GM03348 (cell line): ENCODE measurements around the gene CTNNA3.
"Not testable (repeated sequence)": the region's sequence is repeated elsewhere in the genome, so short reads cannot be mapped to it uniquely, and the experiment has no call there.

Experiments
- DNase-seq: peaks from one replicate; pipeline ENCODE4 v3.0.0; 2012; ENCODE audit warnings: low spot score

The CTNNA3 gene

DNA sequence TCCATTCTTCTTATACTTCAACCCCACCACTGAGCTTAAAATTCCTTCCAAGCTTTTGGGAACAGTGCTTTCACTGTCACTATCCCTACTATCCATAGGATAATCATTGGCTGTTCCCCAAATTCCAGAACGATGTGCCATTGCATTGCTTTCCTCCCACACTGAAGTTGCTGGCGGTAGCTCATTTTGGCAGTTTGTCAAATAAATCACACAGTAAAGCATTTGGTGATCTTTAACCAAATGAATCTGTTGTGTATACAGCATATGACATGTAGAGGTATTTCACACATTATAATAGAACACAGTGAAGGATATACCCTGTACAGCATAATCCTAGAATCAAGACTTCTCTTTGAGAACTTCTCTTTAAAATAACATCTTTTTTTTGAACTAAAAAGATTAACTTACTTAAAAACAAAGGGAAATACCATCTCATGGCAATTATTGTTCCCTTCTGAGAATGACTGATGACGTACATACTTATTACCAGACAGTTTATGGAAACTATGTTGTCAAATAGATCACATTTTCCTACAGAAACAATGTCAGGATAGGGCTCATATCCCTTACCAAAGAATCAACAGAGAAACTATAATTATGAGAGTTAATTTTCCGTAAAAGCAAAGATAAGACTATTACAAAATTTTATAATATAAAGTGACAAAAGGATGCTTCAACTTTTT is 93.6 kb downstream of the CTNNA3 start:
- peak; percentile 20 for DNase-seq

DNA sequence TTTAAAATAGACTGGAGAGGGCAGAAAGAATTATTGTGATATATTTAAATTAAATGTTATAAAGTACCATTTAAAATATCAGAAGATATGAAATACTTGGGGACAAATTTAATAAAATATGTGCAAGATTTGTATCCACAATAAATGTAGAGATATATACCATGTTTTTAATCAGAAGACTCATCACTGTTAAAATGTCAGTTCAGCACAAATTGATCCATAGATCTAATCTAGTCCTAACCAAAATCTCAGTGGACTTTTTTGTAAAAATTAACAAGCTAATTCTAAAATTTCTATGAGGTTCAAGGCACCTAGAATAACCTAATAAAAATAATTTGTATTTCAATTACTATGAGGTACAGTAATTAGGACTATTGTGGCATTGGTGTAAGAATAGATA is 96.4 kb downstream of the CTNNA3 start:
- DNase-seq = no peak

DNA sequence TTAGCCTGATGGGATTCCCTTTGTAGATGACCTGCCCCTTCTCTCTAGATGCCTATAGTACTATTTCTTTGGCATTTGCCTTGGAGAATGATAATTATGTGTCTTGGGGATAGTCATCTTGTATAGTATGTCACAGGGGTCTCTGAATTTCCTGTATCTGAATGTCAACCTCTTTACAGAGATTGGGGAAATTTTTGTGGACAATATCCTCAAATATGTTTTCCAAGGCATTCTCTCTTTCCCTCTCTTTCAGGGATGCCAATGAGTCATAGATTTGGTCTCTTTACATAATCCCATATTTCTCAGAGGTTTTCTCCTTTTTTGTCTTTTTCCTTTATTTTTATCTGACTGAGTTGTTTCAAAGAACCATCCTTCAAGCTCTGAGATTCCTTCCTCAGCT is 99.4 kb downstream of the CTNNA3 start:
- DNase-seq = no peak

DNA sequence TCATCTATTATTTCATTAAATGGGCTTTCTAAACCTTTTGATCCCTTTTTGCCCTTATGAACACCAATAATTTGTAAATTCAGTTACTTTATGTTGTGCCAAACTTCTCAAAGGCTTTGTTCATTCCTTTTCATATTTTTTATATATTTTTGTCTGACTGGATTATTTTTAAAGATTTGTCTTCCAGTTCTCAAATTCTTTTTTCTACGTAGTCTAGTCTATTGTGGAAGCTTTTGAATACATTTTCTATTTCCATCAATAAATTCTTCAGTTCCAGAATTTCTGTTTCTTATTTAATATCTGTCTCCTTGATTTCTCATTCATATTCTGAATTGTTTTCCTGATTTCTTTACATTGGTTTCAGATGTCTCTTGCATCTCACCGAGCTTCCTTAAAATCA is 108.2 kb downstream of the CTNNA3 start:
- DNase-seq = no peak

DNA sequence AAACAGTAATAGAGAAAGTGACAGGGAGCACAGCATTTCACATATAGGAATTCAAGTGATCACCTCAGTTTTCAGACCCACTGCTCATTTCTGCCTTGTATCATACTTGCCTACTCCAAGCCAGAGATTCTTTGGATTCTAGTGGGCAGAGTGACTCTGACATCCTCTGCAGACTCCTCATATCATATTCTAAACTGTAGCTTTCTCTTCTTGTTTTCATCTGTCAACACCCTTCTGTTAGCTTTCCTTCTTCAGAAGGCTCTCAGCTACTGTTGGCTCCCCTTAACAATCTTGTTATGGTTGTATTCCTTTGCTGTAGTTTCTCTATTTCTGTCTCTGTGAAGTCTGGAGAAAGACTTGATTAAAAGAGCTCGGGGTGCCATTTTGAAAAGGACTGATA is 120.5 kb downstream of the CTNNA3 start:
- no peak for DNase-seq

DNA sequence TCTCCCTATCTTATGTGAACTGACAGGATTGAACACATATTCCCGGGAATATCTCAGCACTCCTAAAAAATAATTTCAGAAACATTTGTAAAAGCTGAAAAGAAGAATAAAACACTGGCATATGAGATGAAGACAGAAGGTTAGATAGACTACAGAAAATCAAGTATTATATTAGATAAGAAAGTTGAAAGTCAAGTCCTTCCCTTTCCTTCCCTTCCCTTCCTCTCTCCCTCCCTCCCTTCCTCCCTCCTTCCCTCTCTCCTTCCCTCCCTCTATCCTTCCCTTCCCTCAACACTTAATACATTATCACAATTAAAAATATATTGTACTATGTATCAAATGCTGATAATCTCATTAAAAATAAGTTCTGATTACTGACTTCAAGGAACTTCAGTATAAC is 122.5 kb downstream of the CTNNA3 start:
- no peak for DNase-seq

GRCh38 chr10:67571503-67571902 is 124.5 kb downstream of the CTNNA3 start:
- DNase-seq = no peak

- DNase-seq = not testable (repeated sequence)
Observed at GRCh38 chr10:67558311-67558710, 137.7 kb downstream of the CTNNA3 start.

DNA sequence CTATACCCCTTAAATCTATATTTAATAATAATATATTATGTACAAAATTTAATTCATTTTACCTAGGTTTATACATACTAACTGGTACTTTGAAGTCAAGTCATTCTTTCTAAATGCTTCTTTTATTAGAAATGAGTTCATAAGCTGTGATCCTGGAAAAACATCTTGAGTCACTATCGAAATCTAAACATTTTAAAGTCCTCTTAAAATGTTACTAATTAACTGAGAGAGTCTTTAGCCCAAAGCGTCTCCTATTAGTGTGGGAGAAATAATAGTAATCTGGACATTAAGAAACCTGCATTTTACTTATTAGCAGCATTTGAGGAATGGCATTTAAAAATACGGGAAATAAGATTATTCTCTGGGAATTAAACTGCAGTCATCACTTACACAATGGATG is 142.7 kb downstream of the CTNNA3 start:
- DNase-seq = no peak

DNA sequence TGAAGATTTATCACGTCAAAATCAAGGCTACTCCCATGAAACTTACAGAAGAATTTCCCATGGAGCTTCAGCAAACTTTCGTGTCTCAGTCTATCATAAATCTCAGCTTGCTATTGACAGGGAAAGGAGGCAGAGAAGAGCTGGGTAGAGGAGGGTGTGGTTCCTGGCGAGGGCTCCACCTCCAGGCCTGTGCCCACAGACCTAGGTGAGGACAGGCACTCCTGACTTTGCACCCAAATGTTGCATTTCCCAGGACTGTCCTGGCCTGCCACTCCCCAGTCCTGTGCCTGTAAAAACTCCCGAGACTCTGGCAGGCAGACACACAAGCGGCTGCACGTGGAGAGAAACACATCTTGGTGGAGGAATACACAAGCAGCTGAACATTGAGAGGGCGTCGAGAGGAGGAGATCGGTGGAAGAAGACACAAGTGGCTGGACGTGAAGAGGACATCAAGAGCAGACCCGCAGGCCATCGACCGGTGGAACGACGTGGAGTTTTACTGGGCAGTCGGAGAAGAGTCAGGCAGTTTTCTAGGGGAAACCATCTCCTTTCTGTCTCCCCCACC is 145.1 kb downstream of the CTNNA3 start:
- no peak for DNase-seq

- no peak for DNase-seq
Observed at GRCh38 chr10:67550046-67550445, 145.9 kb downstream of the CTNNA3 start.

DNA sequence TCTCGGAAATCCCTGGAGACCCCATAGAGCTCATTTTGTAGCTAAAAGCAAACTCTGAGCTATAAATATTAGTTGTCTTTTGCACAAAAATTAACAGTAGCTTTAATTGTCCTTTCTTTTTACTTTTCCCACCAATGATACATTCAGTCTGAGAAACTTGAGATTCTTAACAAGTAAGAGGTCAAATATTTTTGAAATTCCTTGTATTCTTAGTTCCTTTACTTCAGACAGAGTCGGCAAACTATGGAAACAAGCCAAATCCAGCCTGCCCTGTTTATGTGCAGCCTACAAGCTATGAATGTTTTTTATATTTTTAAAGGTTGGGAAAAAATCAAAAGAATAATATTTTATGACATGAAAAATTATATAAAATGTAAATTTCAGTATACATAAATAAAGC is 146.6 kb downstream of the CTNNA3 start:
- no peak for DNase-seq

DNA sequence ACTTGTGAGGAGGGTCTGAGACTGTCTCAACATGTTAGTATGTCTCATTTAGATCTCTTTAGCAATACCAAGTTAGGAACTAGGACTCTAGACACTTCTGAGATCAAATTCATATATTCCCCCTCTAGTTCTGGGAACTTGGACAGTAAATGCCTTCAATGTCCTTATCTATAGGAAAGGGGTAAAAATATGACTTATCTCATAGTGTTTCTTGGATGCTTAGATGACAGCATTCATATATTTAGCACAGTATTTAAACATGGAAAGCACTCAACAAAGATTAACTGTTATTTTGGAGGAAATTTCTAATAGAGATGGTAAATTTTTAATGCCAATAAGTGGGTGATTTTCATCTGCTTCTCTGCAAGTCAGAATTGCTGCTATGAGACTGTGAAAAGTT is 154.6 kb downstream of the CTNNA3 start:
- DNase-seq = no peak

GRCh38 chr10:67539312-67539711 is 156.7 kb downstream of the CTNNA3 start:
- DNase-seq = no peak

DNA sequence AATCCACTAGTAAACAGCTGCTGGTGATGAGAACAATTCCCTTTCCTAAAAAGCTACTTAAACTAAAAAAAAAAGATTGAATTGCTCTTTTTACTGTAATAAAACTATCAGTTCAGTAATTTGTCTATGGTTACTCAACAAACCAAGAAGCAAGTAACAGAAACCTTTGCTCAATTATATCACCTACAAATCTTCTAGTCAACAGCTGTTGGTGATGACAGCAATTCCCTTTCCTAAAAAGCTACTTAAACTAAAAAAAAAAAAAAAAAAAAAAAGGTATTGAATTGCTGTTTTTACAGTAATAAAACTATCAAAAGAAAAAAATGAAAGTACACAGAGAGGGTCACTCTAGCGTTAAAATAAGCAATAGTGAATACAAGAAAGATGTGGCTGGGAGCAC is 158.1 kb downstream of the CTNNA3 start:
- no peak for DNase-seq

DNA sequence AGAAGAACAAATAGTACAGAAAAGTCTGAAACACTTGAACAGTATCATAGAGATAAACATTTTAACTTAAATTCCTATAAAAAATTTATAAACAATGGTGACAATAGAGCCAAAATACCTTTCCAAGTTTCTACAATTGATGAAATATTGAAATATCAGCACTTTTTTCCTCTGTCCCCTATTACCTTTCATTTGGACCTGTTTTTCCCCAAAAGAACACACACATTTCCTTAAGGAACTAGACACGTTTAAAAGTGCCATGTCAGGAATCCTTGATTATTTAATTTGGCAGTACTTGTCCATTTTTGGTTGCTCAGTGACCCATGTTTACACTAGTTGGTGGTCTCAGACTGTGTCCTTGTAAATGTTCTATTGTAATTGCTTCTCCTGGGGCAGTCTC is 162.6 kb downstream of the CTNNA3 start:
- DNase-seq = no peak

GRCh38 chr10:67530990-67531389 is 165.0 kb downstream of the CTNNA3 start:
- DNase-seq = not testable (repeated sequence)

GRCh38 chr10:67527351-67527750 is 168.6 kb downstream of the CTNNA3 start:
- DNase-seq = no peak

- no peak for DNase-seq
Observed at GRCh38 chr10:67521546-67521945, 174.4 kb downstream of the CTNNA3 start.

DNA sequence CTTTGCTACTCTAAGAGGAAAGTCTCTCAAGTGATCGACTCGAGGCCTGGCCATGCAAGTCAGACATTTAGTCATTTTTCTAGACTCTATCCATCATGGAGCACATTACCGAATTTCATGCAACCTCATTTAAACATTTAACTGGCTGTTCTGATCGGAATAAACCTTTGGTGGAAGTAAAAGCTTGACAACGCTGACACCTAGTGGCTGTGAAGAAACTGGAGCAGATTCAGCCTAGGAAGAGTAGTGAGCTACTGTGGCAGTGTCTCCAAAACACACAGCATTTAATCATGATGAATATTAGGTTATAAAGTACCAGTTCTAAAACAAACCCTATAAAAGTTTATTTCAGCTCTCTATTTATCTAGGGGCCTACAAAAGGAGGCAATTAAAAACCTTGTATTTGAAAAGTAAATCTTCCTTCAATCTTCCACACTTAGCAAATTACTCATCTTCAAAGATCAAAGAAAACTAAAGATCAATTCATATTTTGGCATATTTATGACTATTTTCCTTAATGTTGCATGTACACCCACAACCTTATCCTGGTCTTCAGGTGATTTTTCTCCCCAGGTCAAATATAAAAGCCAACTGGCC is 175.0 kb downstream of the CTNNA3 start:
- peak; percentile 57 for DNase-seq

DNA sequence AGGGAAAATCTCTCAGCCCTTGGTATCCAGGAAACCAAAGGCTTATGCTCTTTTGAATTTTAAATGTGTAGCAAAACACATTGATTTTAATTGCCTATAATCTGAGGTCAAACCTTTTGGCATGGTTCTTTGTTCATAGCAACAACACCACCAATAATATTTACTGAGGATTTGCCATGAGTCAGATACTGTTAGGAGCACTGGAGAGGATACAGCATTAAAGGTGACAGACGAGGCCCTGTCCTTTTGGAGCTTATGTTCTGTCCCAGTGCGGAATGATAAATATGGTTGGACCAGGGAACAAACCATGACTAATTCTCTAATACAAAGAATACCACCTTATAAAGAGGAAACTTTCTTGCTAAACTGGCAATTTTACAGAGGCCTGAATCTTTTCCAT is 176.6 kb downstream of the CTNNA3 start:
- no peak for DNase-seq

DNA sequence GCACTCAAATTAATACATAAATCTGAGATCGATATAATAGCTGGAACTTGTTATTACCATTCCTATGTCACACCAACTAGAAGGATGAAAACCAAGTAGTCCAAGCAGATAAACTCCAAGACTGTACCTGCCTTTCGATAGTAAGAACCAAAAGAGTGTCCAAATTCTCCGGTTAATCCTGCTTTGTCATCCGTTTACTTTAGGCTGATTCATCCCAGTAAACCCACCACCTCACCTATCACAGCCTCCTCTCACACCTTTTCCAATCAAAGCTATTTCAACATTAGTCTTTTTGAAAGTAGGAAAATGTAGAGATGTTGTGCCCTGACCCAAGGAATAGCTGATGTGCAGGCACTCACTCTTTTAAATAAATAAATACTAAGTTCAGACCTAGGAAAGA is 177.2 kb downstream of the CTNNA3 start:
- DNase-seq = no peak

GRCh38 chr10:67518043-67518442 is 178.0 kb downstream of the CTNNA3 start:
- DNase-seq = no peak

- DNase-seq = no peak
Observed at GRCh38 chr10:67506757-67507091, 189.3 kb downstream of the CTNNA3 start.
